Activated T-helper 9 cell treated with anti-CD3 and anti-CD28 coated beads, Interleukin-2, amount 50 U/mL, for 16 hours (primary cell): ENCODE data around the gene RTF1.
"Not testable (repeated sequence)": the region's sequence is repeated elsewhere in the genome, so short reads cannot be mapped to it uniquely, and the experiment has no call there.

Experiments used
- DNase-seq: peaks from one replicate; pipeline ENCODE4 v3.0.0-alpha.2; 2020; ENCODE audit warnings: low read depth

RTF1 gene

DNA sequence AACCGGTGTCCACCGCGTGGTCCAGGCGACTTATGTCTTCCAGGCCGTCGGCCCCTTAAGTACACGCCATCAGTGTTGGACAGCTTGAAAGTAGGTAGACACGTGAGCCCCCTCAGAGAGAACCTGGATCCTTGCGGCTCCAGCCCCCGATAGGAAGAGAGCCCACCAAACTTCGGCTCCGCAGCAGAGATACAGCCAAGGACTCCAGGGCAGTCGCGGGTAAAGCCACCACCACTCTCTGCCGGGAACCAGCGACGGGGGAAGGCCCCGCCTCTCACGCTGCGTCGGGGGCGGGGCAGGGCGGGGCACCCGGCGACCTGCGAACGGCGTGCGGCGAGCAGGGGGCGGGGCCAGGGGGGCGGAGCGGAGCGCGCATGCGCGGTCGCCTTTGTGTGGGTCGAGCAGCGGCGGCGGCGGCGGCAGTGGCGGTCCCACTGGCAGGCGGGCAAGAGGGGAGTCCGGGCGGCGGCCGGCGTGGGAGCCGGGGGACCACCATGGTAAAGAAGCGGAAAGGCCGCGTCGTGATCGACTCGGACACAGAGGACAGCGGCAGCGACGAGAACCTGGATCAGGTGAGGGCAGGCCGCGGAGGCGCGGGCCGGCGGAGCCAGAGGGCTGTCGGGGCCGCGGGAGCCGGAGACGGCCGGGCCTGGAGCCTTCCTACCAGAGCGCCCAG, at the start of gene RTF1:
Gene RTF1 (plus strand): TSS at position 354 of the 676 bp plus-strand sequence. CDS start 21 bp downstream, at position 375.
- peak; percentile 97 for DNase-seq

DNA sequence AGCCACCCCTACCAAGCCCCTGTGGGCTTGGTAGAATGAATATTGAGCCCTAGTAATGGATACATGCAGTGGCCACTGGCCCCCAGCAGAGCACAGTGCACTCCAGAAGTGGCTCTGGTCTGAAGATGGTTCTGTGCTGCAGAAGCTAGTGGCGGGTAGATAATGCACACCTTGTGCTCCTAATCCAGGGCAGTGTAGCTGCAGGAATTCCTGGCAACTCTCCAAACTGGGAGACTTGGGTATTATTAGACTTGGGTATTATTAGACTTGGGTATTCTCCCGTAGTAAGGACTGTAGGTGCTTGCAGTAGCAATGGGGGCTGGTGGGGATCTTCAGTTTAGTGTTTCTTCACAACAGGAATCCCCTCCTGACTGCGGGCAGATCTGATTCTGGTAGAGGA, 49.5 kb upstream of the RTF1 start:
- DNase-seq = no peak

DNA sequence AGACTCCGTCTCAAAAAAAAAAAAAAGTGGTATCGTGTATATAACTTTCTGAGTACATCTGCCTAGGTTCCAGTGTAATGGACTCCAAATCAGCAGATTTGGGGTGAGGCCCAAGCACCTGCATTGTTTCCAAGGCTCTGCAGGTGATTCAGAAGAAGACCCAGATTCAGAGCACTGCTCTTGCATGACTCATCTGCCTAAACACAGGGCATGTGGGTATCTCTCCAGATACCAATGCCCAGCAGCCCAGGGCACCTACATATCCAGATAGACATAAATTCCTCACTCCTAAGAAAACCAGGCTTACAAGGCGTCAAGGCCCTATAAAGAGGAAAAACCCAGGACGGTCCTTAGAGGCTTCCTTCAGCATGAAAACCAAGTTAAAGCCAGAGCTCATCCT, 38.9 kb upstream of the RTF1 start:
- no peak for DNase-seq

DNA sequence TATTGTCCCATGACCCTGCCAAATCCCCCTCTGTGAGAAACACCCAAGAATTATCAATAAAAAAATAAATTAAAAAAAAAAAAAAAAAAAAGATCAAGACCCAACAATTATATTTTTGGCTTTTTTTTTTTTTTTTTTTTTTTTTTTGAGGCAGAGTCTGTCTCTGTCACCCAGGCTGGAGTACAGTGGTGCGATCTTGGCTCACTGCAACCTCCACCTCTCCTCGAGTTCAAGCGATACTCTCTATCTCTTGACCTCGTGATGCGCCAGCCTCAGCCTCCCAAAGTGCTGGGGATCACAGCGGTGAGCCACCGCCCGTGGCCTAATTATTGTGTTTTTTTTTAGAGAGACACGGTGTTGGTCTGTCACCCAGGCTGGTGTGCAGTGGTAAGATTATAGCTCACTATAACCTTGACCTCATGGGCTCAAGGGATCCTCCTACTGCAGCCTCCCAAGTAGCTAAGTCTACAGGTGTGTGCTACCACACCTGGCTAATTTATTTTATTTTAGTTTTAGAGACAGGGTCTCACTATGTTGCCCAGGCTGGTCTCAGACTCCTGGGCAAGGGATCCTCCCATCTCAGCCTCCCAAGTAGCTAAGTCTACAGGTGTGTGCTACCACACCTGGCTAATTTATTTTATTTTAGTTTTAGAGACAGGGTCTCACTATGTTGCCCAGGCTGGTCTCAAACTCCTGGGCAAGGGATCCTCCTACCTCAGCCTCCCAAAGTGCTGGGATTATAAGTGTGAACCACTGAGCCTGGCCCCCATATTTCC, 32.7 kb upstream of the RTF1 start:
- not testable (repeated sequence) for DNase-seq

DNA sequence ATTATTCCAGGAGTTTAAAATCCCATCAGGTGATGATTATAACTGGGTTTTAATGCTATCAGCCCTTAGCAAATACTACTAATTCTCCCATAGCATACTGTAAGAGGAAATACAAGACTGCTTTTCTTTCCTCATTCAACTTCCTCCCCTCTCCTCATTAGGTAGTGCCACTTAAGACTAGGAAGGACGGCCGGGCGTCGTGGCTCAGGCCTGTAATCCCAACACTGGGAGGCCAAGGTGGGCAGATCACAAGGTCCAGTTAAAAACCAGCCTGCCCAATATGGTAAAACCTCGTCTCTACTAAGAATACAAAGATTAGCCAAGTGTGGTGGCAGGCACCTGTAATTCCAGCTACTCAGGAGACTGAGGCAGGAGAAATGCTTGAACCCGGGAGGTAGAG, 29.2 kb upstream of the RTF1 start:
- DNase-seq = no peak

DNA sequence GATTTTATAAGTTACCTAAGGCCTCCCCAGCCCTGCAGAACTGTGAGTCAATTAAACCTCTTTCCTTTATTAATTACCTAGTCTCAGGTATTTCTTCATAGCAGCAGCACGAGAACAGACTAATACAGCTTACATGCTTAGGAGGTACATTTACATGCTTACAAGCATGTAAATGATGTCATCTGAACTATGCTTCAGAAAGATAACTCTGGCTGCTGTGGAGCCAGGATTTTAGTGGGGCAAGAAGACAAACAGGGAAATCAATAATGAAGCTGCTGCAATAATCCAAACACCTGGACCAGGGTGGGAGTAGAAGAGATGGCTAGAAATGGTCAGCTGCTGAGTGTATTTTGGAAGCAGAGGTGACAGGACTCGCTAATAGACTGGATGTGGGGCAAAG, 24.2 kb upstream of the RTF1 start:
- no peak for DNase-seq

DNA sequence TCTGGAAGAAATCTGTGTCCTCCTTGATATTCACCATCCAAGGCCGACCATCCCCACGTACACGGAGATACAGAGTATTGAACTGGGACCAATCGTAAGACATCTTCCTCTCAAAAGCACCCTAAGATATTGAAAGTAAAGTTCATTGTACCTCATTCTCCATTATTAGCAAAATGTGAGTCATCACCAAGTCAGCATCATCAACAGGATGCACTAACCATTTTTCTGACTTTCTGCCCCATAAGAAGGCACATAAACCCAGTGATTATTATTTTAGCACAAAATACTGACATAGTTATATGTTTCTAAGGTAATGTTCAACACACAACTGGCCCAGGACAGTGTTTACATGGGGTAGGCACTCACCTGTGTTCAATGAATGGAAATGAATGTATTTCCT, 22.0 kb upstream of the RTF1 start:
- DNase-seq = no peak

DNA sequence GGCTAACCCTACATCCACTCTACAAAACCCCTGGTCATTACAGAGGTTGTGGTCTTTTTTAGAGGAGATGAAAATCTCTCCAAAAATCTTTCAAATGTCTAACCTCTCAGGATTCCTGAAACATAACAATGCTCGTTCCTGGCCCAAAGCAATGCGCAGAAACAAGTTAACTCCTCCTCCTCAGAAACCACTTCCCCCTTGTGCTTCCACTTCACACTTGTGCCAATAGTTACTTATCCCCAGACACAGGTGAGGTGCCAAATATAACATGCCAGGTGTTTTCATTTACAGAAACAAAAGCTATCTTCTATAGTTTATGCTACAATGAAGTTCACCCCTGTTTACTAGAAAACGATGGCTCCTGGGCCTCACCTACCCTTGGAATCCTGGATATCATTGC, 20.8 kb upstream of the RTF1 start:
- DNase-seq = no peak

DNA sequence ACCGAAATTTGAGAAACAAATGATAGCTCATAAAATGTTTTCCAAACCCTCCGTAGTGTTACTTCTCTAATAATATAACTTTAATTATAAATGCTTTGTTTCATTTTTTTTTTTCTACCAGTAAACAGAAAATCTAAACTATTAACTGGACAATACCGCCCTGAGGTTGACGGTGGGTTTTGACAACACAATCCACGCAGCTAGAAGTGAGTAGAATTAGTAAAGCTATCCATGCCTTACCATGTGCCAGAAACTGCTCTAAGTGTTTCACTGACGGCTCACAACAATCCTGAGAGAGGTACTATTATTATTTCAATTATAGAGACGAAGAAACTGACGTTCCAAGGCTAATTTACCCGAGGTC, 15.0 kb upstream of the RTF1 start:
- DNase-seq = no peak

DNA sequence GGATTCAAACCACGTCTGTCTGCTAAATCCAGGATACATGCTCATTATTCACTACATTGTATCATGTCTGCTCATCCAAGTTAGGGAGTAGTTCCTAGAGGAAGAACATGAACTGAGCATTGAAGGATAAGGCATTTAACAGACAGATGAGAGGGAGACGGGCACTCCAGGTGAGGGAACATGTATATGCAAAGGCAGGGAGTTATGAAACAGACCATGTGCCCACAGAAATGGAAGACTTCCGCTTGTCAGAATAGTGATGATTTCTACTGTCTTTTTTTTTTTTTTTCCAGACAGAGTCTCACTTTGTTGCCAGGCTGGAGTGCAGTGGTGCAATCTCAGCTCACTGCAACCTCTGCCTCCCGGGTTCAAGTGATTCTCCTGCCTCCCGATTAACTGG, 9.6 kb upstream of the RTF1 start:
- DNase-seq = no peak

DNA sequence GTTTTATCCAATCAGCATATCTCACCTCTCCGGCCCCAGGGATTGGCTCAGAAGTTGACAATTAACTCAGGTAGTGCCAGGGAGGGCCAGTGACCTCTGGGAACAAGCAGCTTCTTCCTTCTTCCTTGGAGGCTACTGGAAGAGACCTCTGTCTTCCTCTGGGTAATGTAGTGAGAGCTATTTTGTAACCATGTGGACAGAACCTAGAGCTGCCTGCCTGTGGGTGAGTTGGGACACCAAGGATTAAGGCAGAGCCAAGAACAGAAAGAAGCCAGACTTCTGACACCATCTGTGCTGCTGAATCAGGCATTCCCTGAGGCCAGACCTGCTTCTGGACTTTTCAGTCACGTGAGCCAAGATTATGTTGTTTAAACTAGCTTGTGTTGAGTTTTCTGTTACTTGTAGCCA, 8.7 kb upstream of the RTF1 start:
- DNase-seq = no peak

DNA sequence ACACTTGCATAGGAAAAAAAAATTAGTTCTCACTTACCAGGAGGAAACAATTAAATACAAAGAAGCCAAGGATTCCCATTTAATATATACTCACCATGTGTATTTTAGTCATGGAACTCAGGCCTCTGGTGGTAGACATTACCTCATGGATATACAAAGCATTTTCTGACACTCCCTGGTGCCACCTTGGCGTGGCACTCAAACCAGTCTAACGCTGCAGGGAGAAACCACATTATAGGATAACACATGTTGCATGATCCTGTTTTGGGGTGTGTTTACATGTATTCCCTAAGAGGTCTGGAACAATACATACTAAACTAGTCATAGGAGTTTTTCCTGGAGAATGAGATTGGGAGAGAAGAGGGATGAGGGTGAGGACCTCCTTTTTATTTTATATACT, 5.9 kb upstream of the RTF1 start:
- DNase-seq = no peak

DNA sequence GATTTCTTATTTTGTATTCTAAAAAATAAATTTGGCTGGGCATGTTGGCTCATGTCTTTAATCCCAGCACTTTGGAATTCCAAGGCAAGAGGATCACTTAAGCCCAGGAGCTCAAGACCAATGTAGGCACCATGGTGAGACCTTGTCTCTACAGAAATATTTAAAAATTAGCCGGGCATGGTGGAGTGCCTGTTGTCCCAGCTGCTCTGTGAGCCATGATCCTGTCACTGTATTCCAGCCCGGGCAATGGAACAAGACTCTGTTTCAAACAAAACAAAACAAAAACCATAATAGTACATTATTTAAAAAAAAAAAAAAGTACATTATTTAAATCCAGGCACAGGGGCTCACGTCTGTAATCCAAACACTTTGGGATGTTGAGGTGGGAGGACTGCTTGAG, 5.5 kb upstream of the RTF1 start:
- no peak for DNase-seq

DNA sequence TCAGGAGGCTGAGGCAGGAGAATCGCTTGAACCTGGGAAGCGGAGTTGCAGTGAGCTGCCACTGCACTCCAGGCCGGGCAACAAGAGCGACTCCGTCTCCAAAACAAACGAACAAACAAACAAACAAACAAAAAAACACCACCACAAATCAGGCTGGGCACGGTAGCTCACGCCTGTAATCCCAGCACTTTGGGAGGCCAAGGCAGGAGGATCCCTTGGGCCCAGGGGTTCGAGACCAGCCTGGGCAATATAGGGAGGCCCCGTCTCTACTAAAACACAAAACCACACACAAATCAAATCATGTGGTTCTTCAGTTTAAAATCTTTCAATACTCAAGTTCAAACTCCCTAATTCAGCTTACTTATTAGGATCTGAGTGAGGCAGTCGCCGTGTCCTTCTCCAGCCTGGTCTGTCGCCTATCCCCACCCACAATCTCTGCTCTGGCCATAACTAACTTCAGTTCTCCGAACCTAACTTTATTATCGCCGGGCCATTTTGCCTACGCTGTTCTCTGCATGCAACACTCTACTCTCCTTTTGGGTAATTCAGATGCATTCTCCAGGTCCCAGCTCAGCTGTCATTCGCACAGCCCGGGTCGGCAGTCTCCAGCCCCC, 660 bp upstream of the RTF1 start:
- no peak for DNase-seq

DNA sequence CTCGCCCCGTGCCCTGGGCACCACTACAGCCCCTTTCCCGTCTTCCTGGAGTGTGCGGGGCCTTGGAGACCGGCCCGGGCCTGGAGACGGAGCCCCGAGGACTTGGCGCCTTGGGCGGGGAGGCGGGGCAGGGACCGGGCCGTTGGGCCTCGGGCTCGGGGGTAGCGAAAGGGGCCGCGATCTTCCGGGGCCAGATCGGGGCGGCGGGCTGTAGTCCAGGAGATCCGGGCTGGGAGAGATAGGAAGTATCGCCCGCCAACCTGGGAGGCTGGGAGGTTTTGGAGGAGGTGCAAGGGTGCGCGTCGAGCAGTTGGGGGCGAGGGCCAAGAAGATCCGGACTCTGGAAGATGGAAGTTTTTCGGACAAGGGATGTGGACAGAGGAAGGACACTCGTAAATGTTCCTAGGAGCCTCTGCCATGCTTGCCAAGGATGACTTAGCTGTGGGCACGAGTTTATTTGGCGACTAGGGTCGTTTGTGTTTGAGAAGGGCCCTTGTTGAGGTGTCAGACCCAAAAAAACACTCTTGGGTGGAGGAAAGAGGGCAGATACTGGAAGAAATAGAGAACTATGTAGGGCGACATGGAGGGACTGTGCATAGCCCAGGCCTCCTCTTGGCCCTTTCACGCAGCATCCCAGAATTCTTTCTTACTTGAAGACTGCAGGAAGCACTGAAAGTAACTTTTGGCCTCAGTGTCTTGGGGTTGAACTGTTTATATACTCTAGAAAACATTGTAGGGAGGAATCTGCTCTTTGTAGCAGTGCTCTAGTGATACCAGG, 712 bp downstream of the RTF1 start:
- peak; percentile 15 for DNase-seq

DNA sequence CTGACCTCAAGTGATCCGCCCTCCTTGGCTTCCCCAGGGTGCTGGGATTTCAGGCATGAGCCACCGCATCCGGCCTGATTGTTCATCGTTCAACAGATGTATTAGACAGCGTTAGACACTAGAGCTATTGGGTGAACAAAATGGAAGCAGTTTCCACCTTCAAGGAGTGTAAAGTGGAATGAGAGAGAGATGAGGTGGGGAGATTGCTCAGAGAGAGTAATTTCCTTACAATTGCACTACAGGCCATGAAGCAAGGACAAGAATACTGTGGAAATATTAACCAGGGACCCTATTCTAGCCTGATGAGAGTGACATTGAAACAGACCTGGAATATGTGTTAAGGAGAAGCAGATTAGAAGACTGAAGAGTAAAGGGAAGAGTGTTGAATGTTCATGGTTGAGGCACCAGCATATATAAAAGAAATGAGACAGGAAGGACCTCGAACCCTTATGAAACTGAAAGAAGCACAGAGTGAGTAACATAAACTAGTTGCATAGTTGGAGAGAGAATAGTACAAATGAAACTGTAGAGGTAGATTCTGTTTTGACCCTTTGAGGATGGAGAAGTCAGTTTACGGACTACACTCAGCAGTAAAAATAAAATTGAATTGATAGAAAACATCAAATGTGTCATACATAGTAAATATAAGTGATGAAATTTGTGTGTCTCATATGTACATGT, 7.2 kb downstream of the RTF1 start:
- no peak for DNase-seq

DNA sequence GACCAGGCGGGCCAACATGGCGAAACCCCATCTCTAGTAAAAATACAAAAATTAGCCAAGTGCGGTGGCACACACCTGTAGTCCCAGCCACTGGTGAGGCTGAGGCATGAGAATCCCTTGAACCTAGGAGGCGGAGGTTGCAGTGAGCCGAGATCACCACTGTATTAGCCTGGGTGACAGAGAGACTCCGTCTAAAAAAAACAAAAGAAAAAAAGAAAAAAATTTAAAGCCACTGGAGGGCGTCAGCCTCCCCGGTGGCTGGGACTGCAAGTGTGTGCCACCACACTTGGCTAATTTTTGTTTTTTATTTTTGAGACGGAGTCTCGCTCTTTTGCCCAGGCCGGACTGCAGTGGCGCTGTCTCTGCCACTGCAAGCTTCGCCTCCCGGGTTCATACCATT, 7.9 kb downstream of the RTF1 start:
- no peak for DNase-seq

DNA sequence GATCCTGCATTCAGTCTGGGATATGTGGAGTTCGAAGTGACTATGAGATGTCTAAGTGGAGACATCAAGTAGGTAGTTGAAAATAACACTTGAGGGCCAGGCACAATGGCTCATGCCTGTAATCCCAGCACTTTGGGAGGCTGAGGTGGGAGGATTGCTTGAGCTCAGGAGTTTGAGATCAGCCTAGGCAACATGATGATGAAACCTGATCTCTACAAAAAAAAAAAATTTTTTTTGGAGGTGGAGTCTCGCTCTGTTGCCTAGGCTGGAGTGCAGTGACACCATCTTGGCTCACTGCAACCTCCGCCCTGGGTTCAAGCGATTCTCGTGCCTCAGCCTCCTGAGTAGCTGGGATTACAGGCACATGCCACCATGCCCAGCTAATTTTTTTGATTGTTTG, 9.0 kb downstream of the RTF1 start:
- not testable (repeated sequence) for DNase-seq

DNA sequence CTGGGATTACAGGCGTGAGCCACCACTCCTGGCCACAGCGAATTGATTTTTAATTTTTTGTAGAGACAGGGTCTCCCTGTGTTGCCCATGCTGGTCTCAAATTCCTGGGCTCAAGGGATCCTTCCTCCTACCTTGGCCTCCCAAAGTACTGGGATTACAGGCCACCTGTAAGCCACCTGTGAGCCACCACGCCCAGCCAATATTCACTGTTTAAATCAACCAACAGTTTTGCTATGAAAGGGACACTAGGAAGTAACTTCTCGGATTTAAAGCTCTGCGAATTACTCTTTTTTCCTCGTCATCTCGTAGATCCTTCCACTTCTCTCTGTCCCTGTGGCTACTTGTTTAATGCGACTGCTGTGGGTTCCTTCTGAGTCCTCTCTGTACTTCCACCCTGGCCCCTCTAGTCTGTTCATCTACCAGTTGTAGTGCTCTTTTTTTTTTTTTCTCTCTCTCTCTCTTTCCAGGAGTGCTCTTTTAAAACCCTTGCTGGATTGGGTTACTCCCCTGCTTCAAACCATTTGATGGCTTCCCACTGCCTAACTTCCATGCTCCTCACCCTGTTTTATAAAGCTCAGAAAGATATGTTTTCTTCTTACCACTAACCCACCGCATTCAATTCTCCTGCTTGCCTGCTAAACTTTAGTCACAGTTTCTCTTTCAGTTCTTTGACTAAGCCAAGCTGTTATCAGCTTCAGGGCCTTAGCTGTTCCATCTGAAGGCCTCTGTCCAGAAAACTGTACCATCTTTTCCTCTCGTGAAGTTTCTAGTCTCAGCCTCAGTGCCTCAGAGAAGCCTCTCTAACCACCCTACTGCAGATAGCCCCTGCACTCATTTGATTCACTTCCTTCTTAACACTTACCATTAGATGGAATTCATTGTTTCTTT, 12.4 kb downstream of the RTF1 start:
- no peak for DNase-seq

DNA sequence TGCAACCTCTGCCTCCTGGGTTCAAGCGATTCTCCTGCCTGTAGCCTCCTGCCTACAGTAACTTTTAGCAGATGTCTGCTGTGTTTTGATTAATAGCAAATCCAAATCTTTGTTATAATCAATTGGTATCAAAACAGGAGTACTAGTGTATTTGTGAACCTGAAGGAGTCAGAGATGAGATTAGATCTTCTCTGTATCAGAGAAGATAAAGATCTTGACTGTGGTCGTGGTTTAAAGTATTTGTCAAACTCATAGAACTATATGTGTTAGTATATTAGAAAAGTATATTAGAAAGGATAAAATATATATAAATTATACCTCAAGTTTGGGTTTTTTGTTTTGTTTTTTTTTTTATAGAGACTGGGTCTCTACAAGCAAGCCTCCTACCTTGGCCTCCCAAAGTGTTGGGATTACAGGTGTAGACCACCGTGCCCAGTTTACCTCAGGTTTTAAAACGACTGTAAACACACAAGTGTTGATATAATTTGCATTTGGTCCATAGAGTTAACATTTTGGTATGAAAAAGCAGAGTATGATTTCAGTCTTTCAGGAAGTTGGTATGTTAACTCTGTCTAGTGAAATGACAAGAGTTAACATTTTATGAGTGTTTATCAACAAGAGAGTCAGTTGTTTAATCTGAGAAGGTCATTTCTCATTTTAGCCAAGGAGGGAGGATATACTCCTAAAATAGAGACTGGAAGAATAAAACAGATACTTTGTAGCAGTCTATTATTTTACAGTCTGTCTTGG, 18.3 kb downstream of the RTF1 start:
- DNase-seq = no peak
